ENCODE measurements around the gene ATXN7L1.

ATXN7L1 gene

GRCh38 chr7:105585850-105586500, 290.4 kb downstream of the ATXN7L1 start:
- no peak for DNase-seq (ENCODE audit: low read depth, low spot score)

GRCh38 chr7:105584165-105584564, 292.2 kb downstream of the ATXN7L1 start:
- DNase-seq (ENCODE audit: low read depth, low spot score), result no peak

- DNase-seq (ENCODE audit: low read depth, low spot score), result no peak
Measured at GRCh38 chr7:105583061-105583460, 293.3 kb downstream of the ATXN7L1 start.

- peak; percentile 86 for DNase-seq (ENCODE audit: low read depth, low spot score)
Measured at GRCh38 chr7:105581066-105581811, 295.2 kb downstream of the ATXN7L1 start, which contains the start of gene EFCAB10. Gene EFCAB10, minus strand, starts transcription at chr7:105581493. Its CDS starts 30 bp downstream, at chr7:105581463.

GRCh38 chr7:105580022-105580740, 296.2 kb downstream of the ATXN7L1 start:
- DNase-seq (ENCODE audit: low read depth, low spot score), result peak; percentile 16

GRCh38 chr7:105578496-105578895, 297.9 kb downstream of the ATXN7L1 start:
- DNase-seq (ENCODE audit: low read depth, low spot score), result no peak

- DNase-seq (ENCODE audit: low read depth, low spot score), result no peak
Measured at GRCh38 chr7:105577251-105577650, 299.1 kb downstream of the ATXN7L1 start.

GRCh38 chr7:105571891-105572290, 304.5 kb downstream of the ATXN7L1 start:
- DNase-seq (ENCODE audit: low read depth, low spot score), result no peak

GRCh38 chr7:105567821-105568220, 308.6 kb downstream of the ATXN7L1 start:
- no peak for DNase-seq (ENCODE audit: low read depth, low spot score)

GRCh38 chr7:105567024-105567423, 309.4 kb downstream of the ATXN7L1 start:
- DNase-seq (ENCODE audit: low read depth, low spot score), result no peak

- no peak for DNase-seq (ENCODE audit: low read depth, low spot score)
Measured at GRCh38 chr7:105565190-105565589, 311.2 kb downstream of the ATXN7L1 start.

GRCh38 chr7:105559926-105560325, 316.5 kb downstream of the ATXN7L1 start:
- DNase-seq (ENCODE audit: low read depth, low spot score), result no peak
